T-helper 9 cell (primary cell): ENCODE measurements around the gene LAG3.

Source experiments
- DNase-seq: peaks from one replicate; pipeline ENCODE4 v3.0.0-alpha.2; 2020

The LAG3 gene

DNA sequence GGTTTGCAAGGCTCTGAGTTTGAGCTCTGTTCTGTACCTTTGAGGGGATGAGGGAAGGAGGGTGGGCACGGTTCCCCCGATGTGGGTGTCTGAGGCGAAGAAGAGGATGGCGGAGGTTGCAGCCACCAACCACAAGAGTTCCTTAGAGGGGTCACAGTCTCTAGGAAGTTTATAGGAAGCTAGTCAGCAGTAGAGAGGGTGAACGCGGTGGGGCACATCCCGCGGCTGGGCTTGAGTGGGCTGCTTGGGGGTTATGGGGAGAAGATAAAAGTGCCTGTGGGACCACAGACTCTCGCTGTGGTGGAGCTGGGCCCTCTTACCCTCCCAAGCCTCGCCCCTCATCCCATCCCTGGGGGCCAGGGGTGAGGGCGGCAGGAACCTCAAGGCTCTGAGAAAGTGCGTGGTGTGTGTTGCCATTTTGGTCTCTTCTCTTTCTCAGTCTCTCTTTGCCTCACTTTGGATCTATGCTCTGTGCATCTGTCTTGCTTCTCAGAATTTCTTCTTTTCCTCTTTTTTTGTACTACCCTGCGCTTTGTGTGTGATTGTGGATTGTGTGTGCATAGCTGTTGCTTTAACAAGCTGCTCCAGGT, 19.7 kb downstream of the LAG3 start:
- no peak for DNase-seq

DNA sequence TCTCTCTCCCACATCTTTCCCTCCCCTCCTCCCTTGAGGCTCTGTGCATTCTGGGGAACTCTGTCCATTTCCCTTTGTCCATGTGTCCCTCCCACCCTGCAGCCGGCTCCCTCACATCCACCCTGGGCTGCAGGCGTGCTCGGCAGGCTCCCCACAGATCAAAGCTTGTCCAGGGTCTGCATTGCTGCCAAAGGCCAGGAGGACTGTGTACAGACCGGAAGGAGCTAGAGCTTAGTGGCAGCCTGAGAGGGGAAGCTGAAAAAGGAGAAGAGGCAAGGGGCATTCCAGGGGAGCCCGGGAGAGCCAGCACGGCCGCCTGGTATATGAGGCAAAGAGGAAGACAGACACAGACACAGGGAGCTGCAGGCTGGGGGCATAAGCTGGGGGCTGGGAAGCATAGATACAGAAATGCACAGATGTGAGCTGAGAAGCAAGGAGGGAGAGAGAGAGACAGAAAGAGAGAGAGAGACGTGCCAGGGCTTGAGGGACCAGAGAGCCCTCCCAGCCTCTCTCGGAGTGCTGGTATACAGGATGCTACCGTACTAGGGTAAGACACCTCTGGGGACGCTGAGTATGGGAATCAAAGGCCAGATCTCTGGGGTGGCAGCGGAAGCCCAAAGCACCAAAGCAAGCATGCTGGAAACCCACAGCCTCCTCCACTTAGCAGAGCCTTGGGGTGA, 20.3 kb downstream of the LAG3 start:
- no peak for DNase-seq

- no peak for DNase-seq
Measured at GRCh38 chr12:6795088-6795487, 22.8 kb downstream of the LAG3 start.

GRCh38 chr12:6796576-6796975, 24.3 kb downstream of the LAG3 start:
- no peak for DNase-seq

- no peak for DNase-seq
Measured at GRCh38 chr12:6799147-6799546, 26.8 kb downstream of the LAG3 start.

DNA sequence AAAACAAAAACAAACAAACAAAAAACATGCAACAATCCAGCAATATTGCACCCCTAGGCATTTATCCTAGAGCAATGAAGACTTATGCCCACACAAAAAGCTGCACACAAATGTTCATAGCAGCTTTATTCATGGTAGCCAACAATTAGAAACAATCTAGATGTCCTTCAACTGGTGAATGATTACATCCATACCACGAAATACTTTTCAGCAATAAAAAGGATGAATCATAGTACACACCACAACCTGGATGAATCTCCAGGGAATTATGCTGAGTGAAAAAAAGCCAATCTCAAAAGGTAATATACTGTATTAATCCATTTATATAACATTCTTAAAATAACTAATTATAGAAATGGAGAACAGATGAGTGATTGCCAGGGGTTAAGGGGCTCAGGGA, 34.9 kb downstream of the LAG3 start:
- no peak for DNase-seq

GRCh38 chr12:6809056-6809455, 36.7 kb downstream of the LAG3 start:
- DNase-seq = no peak

GRCh38 chr12:6810758-6811157, 38.4 kb downstream of the LAG3 start:
- DNase-seq = no peak

DNA sequence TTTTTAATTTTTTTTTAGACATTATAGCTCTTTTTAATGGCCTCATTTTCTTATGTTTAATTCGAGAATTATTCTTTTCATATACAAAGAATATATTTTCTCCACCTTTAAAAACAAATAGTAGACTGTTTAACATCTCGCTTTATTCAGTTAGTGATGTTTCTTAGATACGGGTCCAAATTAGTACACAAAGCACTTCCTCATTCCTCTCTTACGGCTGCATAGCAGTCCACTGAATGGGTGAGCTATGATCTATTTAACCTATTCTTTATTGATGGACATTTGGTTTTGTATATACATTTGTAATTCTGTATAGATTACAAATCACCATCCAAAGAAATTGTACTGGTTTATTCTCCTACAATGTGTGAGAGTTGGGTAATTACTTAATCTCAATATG, 41.0 kb downstream of the LAG3 start:
- DNase-seq = no peak

- DNase-seq = no peak
Measured at GRCh38 chr12:6816598-6816997, 44.3 kb downstream of the LAG3 start.

DNA sequence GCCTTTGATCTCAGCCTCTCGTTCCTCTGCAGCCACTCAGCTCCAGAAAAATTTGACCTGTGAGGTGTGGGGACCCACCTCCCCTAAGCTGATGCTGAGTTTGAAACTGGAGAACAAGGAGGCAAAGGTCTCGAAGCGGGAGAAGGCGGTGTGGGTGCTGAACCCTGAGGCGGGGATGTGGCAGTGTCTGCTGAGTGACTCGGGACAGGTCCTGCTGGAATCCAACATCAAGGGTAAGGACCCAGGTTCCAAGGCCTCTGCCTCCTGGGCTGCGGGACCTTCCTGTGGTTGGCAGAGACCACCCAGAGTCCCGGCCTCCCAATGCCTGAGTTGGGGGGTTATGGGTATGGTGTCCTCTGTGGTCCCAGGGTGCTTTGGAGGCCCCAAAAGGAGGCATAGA, 44.8 kb downstream of the LAG3 start:
- no peak for DNase-seq

DNA sequence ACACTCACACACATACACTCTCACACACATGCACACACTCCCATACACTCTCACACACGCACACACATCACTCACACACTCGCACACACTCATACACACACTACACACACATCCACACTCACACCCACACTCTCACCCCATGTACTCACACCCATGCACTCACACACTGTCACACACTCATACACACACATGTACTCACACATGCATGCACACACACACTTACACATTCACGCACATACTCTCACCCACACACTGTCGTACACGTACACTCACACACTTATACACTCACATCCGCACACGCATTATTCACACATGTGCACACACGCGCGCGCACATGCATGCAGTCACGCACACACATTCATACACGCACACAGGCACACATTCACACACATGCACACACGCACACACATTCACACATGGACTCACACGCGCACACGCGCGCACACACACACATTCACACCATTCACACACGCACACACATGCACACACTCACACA, 45.4 kb downstream of the LAG3 start:
- DNase-seq = no peak

- no peak for DNase-seq
Measured at GRCh38 chr12:6818222-6818621, 45.9 kb downstream of the LAG3 start.

DNA sequence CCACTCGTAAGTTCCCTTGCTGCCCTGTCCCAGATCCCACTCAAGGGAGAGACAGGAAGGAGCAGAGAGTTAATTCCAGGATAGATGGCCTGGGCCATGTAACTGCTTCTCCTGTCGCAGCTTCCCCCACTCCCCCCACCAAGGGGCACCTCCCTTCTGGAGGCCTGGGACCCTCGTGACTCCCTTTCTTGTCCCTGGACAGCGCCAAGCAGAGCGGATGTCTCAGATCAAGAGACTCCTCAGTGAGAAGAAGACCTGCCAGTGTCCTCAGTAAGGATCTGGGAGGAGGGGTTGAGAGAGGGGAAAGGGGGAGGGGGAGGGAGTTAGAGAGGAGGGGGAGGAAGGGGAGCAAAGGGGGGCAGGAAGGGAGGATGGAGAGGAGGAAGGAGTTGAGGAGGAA, 46.3 kb downstream of the LAG3 start:
- no peak for DNase-seq

DNA sequence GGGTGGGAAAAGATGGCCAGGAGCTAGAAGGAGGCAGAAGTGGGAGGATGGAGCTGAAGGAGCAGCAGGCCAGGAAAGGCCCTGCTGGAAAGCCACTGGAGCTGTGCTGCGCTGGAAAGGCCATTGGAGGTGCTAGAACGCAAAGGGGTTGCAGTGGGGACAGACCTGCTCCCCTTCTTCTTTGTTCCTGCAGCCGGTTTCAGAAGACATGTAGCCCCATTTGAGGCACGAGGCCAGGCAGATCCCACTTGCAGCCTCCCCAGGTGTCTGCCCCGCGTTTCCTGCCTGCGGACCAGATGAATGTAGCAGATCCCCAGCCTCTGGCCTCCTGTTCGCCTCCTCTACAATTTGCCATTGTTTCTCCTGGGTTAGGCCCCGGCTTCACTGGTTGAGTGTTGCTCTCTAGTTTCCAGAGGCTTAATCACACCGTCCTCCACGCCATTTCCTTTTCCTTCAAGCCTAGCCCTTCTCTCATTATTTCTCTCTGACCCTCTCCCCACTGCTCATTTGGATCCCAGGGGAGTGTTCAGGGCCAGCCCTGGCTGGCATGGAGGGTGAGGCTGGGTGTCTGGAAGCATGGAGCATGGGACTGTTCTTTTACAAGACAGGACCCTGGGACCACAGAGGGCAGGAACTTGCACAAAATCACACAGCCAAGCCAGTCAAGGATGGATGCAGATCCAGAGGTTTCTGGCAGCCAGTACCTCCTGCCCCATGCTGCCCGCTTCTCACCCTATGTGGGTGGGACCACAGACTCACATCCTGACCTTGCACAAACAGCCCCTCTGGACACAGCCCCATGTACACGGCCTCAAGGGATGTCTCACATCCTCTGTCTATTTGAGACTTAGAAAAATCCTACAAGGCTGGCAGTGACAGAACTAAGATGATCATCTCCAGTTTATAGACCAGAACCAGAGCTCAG, 47.0 kb downstream of the LAG3 start:
- DNase-seq = no peak

DNA sequence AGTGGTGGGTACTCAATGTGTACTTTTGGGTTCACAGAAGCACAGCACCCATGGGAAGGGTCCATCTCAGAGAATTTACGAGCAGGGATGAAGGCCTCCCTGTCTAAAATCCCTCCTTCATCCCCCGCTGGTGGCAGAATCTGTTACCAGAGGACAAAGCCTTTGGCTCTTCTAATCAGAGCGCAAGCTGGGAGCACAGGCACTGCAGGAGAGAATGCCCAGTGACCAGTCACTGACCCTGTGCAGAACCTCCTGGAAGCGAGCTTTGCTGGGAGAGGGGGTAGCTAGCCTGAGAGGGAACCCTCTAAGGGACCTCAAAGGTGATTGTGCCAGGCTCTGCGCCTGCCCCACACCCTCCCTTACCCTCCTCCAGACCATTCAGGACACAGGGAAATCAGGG, 47.8 kb downstream of the LAG3 start:
- DNase-seq = no peak

GRCh38 chr12:6821591-6822425, 49.5 kb downstream of the LAG3 start, which contains the start of gene GPR162:
TSS of gene GPR162 (plus strand) at chr12:6821821. CDS start at chr12:6823899, 2,078 bp downstream.
- no peak for DNase-seq

GRCh38 chr12:6822426-6823135, 50.3 kb downstream of the LAG3 start:
- no peak for DNase-seq

GRCh38 chr12:6823182-6824084, 51.1 kb downstream of the LAG3 start:
- DNase-seq = no peak

- DNase-seq = no peak
Measured at GRCh38 chr12:6824085-6824775, 51.9 kb downstream of the LAG3 start.
